ENCODE results near the gene PTH2.
"Not testable (repeated sequence)": the region's sequence is repeated elsewhere in the genome, so short reads cannot be mapped to it uniquely, and the experiment has no call there.

PTH2 gene

DNA sequence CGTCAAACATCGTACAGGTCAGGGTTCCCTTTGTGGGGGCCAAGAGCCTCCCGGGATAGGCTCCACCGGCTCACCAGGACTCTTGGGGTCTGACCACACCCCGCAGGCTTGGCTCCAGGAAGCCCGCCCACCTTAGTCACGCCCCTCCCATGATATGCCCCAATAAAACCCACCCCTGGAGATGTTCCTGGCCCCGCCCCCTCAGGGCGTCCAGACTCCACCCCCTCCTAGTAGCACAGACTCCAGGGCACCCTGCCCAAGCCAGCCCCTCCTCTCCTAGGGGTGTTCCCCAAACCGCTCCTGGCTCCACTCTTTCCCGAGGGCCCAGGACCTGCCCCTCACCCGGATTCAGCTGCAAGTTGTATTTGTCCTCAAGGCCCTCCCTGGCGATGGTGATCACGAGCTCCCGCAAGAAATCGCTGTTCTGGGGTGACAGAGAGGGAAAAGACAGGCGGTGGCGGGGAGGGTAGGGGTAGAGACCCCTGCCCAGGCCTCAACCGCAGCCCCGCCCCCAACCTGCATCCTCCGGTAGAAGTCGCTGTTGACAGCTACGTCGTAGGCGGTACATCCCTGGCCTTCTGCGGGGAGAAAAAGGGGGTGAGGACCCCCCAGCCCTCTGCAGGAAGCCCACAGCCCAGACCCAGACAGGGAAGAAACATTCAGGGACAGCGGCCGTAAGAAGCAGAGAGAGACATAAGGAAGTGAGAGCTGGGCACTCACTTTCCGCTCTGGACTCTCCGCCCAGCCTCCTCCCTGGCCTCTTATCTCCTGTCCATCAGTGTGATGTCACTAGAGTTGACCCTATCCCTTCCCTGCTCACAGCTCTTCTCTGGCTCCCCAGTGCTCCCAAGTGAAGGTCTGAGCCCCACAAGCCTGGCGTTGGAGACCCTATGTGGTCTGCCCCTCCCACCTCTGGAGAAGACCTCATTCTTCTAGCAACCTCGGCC, 24.5 kb upstream of the PTH2 start:
- no peak for DNase-seq

DNA sequence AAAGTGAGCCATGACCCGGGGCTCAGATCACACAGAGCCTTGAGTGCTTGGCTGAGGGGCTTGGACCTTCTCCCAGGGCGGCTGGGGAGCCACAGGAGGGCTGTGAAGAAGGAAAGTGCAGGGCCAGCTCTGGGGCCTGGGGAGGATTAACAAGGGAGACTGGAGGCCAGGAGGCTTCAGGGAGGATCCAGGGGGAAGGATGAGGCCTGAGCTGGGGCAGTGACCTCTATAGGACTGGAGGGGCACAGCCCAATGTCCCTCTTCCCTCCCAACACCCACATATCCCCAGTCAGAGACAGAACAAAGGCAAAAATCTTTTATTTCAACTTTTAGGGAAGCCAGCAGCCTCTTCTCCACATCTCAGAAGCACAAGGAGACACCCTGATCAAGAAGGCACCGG, 22.8 kb upstream of the PTH2 start:
- no peak for DNase-seq

DNA sequence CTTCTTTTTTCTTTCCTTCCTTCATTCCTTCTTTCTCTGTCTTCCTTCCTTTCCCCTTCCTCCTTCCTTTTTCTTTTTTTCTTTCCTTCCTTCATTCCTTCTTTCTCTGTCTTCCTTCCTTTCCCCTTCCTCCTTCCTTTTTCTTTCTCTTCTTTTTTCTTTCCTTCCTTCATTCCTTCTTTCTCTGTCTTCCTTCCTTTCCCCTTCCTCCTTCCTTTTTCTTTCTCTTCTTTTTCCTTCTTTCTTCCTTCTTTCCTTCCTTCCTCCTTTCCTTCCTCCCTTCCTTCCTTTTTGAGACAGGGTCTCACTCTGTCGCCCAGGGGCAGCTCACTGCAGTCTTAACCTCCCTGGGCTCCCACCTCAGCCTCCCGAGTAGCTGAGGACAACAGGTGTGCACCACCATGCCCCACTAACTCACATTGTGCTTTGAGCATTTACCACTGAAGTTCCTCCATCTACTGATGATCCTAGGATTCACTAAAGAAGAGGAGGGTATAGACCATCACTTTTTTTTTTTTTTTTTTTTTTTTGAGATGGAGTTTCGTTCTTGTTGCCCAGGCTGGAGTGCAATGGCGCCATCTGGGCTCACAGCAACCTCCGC, 21.0 kb upstream of the PTH2 start:
- DNase-seq: not testable (repeated sequence)

DNA sequence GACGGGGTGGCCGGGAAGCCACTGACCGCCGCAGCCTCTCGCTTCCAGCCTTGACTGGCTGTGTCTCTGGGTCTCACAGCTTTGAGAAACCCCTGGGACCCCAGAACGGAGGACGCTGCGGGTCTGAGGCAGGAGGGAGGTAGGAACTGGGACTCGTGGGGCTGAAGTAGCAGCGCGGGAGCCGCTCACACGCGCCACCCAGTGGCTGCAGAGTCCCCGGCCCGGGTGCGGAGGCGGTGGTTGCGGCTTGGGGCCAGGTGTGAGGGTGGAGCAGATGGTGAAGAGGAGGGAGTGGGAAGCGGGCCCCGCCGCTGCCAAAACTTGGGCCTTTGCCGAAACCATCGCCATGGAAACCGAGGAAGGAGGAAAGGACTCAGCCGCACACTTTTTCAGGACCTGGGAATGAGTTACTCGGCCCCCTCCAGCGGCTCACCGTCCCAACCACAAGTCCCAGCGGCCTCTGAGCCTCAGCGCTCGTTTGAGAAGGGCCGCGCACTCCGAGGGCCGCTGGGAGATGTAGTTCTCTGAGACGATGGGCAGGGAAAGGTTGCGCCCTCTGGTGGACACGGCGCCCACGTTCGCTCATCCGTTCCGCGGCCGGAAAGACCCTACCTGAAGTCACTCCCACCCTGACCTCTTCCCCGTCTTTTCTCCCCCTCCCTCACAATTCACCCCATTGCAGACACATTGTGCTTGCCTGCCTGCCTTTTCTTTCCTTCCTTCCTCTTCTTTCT, 20.3 kb upstream of the PTH2 start:
- peak; percentile 84 for DNase-seq

DNA sequence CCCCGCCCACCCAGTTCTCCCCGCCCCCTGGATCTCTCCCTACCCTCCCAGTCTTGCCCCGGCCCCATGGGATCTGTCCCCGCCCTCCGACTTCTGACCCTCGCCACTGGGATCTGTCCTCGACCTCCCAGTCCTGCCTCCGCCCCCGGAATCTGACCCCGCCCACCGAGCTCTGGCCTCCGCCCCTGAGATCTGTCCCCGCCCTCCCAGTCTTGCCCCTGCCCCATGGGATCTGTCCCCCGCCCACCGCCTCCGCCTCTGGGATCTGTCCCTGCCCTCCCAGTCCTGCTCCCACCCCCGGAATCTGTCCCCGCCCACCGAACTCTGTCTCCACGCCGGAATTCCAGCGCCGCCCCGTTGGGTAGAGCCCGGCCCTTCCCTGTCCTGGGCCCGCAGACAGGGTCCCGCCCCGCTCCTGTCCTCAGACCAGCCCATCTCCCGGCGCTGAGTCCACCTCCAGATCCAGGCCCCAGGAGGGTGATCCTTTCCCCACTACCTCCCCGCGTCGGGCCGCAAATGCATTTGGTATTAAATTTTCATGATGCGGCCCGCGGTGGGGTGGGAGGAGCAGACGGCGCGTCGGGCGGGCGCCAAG, 19.6 kb upstream of the PTH2 start:
- DNase-seq: no peak

DNA sequence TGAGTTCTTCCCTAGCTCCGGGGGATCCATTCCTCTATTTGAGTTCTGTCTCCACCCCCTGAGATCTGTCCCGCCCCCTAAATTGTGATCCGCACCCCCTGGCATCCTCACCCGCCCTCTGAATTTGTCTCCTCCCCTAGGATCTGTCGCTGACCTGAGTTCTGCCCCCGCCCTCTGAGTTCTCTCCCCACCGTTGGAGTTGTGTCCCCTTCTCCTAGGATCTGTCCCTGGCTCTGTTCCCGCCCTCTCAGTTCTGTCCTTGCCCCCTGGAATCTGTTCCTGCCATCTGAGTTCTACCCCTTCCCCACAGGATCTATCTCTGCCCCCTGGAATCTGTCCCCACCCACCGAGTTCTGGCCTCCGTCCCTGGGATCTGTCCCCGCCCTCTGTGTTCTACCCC, 19.1 kb upstream of the PTH2 start:
- no peak for DNase-seq

DNA sequence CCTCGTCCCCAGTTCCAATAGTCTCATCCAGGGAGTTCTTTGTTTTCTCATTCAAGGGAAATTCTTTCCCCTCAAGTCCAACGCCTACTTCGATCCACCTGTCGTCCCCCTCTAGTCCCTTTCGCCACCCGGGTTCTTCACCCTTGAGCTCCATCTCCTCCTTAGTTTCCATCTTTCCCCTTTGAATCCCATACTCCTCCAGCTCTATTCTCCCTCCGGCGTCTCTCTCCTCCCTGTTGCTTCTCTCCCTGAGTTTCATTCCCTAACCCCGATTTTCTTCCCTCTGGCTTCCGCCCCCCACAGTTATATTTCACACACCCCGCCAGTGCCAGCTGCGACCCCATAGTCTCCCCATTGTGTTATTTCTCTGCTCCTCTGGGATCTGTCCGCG, 18.7 kb upstream of the PTH2 start:
- DNase-seq: no peak

DNA sequence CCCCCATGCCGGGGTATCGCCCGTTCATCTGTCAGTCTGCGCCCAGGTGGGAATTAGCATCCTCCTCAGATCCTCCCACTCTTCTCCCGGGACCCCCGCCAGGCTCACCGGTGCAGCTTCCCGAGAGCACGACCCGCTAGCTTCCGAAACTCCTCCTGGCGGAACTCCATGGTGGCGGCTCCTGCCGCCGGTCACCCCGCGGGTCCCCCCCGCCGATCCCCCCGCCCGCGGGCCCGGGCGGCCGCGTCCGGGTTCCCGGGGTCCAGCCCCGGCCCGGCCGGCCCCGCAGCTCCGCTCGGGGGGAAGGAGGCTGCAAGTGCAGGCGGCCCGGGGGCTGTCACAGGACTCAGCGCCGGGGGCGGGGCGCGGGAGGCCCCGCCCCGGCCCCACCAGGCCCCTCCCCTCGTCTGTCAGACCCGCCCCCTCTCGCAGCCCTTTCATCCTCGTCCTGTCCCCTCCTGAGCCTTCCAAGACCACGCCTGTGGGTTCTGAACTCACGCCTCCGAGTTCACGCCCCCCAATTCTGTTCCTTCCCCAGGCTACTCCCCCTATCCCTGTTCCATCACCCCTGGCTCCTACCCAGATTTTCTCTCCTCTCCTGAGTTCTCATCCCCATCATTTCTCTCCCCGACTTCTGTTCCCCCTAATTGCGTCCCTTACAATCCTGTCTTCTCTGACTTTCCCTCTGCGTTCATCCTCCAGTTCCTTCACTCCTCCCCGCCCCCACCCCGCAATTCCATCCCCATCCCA, 18.1 kb upstream of the PTH2 start, which contains the start of gene SLC17A7:
SLC17A7 (minus strand) TSS at position 318 of the 750 bp plus-strand sequence; CDS start at position 170, 148 bp downstream.
- DNase-seq: no peak

DNA sequence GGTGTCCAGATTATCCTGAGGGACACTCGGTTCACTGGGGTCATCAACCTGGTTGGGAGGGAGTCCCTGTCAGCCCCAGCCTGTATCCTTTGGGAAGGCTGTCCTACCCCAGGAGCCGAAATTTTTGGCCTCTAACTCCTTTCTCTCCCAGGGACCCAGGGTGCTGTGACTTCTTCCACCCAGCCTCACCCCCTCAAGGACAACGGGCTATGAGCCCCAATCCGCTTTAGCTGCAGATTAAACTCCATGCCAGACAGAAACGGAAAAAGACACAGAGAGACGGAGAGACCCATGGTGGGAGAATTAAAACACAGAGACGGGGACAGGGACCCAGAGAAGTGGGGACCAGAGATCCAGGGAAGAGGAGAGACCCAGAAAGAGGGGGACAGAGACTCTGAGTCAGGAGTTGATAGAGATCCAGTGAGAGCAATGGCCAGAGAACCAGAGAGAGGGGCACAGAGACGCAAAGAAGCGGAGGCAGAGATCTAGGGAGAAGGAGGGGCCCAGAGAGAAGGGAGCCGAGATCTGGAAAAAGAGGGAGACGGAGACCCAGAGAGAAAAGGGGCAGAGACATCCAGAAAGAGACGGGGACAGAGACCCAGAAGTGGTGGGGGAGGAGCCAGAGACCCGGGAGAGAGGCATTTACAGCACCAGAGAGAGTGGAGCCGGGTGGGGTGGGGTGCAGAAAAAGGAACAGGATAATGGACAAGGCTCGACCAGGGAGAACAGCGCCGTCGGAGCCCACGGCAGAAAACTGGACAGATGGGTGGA, 17.4 kb upstream of the PTH2 start:
- no peak for DNase-seq

DNA sequence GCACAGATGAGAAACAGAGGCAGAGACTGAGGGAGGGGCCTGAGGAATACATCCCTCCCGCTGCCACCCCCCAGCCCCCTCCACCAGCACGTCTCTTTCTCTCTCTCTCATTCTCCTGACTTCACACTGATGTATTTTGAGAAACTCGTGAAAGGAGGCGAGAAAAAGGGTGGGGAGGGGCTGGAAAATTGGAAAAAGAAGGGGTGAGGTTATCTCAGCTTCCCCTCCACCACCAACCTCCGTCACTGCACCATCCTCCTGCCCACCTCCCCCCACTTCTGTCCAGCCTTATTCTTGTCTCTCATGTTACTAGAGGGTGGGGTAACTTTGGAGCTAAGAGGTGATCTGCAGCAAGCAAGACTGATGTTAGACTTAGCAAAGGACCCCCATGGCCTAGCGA, 16.6 kb upstream of the PTH2 start:
- DNase-seq: no peak

DNA sequence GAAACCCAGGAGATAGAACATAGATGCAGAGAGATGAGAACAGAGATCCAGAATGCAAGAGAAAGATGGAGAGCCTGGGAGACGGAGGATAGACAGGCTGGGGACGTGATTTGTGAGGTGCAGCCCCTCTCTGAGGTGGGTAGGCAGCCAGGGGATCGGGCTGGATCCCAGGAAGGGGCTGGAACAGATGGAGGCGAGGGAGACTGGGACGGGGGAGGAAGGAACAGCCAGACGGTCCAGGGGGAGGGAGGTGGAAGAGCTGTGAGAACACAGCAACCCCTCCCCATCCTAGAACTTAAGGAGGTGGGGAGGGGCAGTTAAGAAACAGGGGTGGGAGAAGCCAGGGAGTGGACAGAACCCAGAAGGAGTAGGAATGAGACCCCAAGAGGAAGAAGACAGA, 15.0 kb upstream of the PTH2 start:
- no peak for DNase-seq

DNA sequence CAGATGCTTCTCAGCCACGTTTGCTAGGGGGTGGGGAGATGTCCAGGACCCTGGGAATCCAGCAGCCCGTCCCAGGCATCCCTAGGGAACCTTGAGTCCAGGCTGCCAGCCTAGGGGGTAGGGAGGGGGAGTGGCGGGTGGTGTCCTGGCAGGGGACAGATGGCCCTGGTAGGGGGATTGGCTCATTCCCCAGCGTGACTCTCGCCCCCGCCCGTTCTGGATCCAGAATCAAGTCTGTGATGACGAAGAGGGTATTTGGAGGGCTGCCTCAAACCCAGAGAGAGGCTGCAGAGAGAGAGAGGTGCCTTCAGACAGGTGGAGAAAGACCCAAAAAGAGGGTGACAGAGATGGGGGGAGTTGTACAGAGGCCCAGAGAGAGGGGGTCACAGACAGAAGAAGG, 14.0 kb upstream of the PTH2 start:
- DNase-seq: no peak

DNA sequence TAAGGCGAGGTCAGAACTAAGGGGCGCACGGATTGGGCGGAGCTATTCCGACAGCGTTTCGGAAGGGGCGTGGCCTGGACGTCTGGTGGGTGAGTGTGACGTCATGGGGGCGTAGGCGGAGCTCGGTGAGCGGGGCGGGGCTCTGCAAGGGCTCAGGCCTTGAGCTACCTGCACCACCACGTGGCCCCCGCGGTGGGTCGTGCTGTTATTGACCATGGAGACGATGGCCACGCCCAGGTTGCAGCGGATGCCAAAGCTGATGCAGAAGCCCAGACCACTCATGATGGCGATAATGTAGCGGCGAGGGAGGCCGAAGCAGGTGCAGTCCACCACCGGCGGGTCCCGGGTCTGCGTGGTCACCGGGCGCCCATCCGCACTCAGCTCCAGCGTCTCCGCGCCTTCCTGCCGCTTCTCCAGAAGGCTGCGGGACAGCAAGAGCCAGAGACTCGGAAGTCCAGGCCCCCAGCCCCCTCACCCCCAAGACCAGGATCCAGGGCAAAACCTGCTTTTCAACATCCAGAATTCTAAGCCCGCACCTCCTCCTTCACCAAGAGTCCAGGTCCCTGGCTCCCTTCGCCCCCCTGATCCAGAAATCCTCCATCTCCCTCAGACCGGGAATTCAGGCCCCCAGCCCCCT, 13.3 kb upstream of the PTH2 start:
- DNase-seq: no peak

DNA sequence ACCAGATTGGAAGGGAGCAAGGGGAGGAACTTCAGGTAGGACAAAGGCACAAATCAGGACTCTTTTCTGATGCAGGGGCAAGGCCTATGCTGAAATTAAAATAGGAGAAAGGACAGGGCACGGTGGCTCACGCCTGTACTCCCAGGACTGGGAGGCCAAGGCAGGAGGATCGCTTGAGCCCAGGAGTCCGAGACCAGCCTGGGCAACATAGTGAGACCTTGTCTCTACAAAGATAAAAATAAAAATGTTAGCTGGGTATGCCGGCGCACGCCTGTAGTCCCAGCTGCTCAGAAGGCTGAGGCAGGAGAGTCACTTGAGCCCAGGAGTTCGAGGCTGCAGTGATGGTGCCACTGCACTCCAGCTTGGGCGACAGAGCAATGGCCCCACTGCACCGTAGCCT, 12.4 kb upstream of the PTH2 start:
- no peak for DNase-seq

DNA sequence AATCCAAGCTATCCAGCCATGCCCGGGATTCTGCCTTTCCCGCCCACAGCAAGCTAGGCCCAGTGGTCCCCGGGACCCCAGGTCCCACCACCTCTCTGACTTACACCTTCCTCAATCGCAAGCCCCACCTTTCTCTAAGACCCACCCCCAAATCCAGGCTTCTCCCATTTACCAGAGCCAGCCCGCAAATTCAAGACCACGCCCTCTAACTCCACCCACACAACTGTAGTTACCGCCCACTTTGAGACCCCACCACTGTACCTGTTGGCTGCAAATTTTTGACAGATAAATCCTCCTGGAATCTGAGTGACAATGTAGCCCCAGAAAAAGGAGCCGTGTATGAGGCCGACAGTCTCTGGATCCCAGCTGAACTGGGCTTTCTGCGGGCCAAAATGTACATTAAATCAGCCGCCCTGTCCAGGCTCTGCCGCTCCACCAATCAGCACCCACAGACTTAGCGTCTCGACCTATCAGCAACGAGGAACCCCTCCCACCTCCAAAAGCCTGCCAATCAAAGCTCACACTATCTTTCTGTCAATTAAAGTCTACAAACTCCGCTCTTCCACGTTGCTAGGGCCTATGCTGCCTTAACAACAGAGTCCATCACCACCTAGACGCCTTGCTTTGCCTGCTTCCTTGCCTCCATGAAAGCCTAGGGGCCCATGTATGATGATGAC, 11.8 kb upstream of the PTH2 start:
- no peak for DNase-seq

DNA sequence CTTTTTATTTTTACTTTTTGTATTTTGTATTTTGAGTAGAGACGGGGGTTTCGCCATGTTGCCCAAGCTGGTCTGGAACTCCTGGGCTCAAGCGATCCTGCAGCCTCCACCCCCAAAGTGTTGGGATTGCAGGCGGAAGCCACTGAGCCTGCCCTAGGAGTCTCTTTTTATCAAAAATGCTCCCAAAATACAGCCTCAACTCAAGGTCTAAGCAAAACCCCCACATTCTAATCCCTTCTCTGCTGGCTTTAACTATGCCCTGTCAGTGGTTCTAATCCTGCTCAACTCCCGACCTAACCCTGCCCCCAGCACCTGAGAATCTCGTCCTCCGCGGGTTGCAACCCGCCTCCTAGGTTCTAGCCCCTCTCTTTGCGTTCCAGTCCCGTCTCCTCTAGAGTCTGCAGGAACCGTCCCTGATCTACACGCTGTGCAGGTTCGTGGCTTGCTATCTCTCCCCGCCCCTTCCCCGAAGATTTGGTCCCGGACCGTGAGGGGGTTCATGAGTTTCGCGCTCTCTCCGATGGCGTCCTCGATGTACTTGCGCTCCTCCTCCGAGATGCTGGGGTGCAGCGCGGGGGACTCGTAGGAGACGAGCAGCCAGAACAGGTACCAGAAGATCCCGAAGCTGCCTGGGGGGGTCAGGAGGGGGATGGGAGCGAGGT, 10.1 kb upstream of the PTH2 start:
- DNase-seq: no peak

DNA sequence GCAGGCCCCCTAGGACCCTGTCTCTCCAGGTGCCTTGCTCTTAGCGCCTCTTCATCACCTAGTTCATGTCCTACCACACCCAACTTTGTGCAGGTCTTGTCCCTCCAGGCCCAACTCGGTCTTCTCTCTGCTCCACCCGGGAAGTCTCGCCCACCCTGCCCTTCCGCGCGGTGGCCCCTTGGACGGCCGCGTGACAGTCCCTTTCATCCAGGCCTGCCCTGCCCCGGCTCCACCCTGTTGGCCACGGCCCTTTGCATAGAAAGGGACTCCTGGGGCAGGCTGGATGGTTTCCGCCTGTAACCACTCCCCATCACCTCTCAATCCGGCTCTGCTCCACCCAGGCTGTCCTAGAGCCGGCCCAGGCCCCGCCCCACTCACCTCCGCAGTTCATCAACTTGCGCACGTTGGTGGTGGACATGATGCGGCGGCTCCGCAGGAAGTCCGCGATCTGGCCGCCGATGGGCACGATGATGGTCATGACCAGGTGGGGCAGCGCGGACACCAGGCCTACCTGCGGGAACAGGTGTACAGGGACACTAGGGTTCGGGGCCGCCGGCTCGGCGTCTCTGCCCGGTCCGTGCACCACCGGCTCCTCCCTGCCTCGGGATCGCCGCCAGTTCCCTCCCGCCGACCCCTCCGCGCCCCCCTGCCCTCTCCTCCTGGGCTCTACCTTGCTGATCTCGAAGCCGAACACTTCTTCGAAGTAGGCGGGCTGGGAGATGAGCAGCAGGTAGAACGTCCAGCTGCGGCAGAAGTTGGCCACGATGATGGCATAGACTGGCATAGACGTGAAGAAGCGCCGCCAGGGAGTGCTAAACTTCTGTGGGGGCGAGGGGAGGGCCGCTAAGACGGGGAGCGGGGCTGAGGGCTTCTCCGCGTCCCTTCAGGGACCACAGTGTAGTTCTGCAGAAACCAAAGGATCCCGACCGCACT, 9.2 kb upstream of the PTH2 start:
- DNase-seq: no peak

DNA sequence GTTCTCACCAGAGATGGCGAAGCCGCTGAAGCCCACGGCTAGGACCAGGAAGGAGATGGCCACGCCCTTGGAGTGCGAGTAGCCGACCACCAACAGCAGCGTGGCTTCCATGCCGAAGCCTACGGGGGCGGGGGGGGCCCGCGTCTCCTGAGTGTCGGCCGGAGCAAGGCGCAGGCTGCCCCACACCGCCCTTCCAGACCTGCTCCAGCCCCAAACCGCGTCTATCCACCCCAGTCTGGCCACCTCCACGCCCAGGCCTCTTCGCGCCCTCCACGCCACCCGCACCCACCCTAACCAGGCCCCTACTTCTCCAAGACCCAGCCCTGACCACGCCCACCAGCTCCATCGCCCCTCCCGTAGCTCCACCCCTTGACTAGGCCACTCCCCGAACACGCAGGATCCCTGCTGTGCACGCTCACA, 8.1 kb upstream of the PTH2 start:
- DNase-seq: no peak

Data from NCI-H2081 treated with DMSO at 0.1 percent for 48 hours (cell line).